T-helper 9 cell (primary cell): ENCODE data around the gene TEX13D.
"Not testable (repeated sequence)": the region's sequence is repeated elsewhere in the genome, so short reads cannot be mapped to it uniquely, and the experiment has no call there.

Experiments
- DNase-seq: peaks from one replicate; pipeline ENCODE4 v3.0.0-alpha.2; 2020
- total RNA-seq, 2 donors: gene quantifications; one replicate each; lab custom pipeline; 2026; lab: John Stamatoyannopoulos, UW

The TEX13D gene
- total RNA-seq, result 0 reads per million in 2 donors

DNA sequence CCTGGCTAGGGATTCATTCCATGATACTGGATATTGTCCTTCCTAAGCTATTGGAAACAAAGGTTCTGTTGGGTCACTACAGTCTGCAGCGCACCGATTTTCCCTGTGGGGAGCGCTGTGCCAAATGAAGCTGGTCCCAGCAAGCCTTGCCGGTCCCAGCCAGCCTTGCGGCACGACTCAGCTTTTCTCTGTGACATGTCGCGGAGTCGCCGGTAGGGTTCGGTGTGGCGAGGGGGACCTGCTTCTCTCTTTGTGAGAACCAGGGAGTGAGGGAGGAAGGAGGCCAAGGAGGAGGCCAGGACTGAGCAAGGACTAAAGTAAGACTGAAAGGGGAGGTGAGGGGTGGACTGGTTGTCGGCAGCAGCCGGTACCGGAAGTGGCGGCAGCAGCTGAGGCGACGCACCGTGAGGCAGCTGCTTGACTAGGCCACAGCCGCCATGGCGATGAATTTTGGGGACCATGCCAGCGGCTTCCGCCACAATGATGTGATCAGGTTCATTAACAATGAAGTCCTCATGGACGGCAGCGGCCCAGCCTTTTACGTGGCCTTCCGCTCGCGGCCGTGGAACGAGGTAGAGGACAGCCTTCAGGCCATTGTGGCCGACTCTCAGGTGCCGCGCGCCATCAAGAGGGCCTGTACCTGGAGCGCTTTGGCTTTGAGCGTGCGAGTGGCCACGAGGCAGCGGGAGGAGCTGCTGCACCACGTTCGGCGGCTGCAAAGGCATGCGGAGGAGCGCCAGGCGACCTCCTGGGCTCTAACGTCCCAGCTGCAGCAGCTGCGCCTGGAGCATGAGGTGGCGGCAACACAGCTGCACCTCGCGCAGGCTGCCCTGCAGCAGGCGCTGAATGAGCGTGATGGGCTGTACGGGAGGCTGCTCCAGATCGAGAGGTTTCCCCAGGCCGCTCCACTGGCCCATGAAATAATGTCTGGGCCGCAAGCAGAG is at the start of gene TEX13D:
TSS of gene TEX13D (plus strand) at position 180 of the 944 bp plus-strand sequence. CDS start at position 438, 258 bp downstream.
- no peak for DNase-seq

DNA sequence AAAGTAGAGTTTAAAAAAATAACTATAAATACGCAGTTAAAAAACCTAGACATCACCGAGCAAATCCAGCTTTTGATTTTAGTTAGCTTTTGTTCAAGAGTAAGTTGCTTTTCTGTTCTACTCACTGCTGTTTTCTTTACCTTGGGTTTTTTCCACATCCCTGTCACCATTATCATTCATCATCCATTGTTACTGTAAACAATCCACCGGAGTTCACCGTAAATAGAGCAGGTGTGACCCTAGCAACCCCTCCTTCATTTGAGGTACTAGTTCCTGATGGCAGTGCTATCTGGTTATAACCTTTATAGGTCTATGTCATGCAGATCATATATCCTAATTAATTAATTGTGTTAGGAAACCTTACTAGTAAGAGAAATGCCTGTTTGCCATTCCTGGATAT is 43.0 kb upstream of the TEX13D start:
- no peak for DNase-seq

DNA sequence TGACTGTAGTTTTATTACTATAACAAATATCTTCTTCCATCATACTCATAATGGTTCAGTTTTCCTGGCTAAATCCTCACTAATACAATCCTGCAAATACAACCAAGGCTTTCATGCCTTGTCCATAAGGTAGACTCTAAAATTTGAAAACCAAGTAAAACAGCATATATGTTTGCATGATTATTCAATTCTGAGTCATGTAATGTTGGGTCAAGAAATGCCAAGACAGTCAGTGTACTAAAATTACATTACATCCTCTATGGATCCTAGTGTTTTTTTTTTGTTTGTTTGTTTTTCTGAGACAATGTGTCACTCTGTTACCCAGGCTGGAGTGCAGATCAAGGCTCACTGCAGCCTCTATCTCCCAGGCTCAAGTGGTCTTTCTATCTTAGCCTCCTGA is 38.6 kb upstream of the TEX13D start:
- DNase-seq, result no peak

DNA sequence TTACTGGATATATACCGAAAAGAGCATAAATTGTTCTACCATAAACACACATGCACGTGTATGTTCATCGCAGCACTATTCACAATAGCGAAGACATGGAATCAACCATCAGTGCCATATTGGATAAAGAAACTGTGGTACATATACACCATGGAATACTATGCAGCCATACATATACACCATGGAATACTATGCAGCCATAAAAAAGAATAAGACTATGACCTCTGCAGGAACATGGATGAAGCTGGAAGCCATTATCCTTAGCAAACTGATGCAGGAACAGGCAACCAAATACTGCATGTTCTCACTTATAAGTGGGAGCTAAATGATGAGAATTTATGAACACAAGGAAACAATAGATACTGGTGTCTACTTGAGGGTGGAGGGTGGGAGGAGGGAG is 33.1 kb upstream of the TEX13D start:
- DNase-seq, result not testable (repeated sequence)

DNA sequence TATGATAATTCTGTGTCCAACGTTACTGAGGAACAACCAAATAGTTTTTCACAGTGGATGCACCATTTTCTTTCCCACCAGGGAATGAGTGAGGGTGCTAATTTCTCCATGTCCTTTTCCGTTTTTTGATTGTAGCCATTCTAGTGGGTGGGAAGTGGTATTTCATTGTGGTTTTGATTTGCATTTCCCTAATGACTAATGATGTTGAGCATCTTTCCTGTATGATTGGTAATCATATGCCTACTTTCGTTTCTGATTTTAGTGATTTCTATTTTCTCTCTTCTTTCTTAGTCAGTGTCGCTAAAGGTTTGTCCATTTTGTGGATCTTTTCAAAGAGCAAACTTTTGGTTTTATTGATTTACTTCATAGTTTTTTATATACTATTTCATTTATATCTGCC is 32.1 kb upstream of the TEX13D start:
- no peak for DNase-seq

DNA sequence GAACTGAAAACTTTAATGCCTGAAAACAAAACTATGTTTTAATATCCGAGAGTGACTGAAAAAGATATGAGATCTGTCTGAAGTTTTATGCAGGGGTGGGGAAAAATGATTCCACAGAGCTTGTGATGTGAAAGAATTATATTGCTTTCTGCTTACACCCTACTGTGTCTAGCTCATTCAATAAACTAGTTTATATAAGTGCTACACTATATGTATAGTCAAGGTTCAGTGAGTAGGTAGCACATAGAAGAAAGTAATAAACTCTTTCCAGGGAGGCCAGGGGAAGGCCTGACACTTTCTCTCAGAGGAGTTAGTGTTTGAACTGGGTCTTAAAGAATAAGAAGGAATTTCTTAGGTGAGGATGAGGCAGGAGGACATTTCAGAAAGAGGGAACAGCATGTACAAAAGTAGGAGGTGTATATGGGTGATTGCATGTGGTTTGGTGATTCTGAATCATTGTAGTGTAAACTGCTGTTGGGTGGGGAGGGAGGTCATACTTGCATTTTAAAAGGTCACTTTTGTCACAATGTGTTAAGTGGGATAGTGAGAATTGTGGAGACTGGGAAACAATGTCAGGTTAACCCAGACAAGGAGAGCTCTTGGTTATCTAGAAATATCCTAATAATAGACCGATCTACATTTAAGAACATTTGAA is 25.1 kb upstream of the TEX13D start:
- no peak for DNase-seq

DNA sequence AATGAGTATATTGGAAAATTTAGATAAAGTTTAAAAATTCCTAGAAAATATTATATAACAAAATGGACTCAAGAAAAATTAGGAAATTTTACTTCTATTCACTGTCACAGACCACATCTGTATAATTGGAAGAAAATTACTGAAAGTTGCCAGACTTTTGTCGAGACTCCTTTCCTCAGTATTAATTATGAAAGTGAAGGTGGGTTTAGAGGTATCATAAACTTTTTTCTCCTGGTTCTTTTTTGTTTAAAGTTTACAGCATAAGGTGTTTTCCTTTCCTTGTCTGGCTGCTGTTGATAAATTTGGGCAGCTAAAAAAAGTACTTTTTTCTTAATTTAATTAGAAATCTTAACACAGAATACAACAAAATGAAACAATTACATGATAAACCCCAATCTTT is 6.7 kb upstream of the TEX13D start:
- DNase-seq, result no peak

DNA sequence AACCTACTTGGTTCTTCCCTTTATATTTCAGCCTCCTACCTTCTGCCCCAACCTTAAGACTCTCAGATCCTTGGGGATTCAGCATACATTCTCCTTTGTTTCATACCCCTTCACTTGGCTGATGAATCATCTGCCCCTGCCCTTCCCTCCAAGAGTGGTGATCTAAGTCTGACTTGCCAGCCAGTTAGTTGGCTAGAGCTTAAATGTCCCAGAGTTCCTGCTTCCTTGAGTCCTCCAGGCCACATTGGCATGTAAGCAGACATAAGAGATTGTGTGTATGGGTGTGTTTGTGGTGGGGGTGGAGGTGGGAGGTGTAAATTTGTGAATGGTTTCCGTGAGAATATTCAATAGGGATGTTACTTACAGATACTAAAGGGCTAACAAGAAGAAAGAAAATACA is 3.7 kb upstream of the TEX13D start:
- no peak for DNase-seq

DNA sequence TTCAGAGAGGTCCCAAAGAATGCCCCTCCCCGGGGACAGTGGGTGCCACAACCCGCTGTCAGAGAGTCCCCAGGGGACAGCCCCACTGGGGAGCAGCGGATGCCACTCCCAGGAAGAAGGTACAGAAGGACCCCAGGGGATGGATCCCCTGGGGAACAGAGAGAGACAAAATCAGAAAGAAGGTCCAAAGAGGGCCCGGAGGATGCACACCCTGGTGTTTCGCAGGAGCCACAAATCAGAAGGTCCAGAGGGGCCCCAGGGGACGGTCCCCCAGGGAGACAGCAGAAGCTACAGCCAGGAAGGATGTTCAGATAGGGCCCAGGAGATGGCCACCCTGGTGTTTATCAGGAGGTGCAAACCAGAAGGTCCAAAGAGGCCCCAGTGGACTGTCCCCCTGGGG is 1.4 kb downstream of the TEX13D start:
- DNase-seq, result no peak

DNA sequence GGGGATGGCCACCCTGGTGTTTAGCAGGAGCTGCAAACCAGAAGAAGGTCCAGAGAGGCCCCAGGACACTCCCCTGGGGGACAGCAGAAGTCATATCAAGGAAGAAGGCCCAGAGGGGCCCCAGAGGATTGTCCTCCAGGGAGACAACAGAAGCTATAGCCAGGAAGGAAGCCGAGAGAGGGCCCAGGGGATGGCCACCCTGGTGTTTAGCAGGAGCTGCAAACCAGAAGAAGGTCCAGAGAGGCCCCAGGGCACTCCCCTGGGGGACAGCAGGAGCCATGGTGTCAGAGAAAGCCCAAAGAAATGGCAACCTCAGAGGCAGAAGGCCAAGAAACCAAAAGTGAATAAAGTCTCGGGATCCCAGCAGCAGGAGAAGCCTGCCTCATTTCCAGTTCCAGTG is 2.1 kb downstream of the TEX13D start:
- DNase-seq, result not testable (repeated sequence)

DNA sequence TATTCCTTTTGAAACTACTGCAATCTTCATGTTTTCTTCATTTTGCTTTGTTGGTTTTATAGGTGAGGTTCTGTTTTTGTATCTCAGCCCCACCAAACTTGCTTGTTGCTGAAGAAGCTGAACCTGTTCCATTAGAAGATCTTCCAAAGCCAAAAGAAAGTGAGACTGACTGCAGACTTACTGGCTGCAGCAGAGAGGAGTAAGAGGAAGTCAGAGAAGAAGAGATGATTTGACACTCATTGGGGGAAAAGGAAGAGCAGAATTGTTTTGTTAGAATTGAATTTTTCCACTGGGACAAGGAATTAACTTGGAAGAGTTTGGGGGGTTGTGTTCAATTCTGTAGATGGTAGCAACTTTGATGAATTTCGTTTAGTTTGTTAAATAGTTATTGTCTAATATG is 3.1 kb downstream of the TEX13D start:
- no peak for DNase-seq

DNA sequence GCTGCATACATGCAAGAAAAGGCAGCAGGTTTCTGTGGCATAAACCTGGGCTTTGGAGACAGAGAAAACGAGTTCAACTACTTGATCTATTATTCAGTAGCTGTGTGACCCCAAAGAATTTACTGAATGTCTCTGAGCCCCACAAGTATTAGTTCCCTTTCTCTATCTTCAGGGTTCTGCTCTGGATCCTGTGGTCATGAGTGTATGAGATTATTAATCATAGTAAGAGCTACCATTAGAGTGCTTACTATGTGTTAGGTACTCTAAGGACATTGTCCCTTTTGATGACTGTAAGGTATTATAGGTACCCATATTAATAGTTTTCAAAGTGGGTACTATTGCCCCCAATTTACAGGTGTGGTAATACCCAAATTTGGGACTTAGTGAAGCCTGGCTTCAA is 5.5 kb downstream of the TEX13D start:
- no peak for DNase-seq

DNA sequence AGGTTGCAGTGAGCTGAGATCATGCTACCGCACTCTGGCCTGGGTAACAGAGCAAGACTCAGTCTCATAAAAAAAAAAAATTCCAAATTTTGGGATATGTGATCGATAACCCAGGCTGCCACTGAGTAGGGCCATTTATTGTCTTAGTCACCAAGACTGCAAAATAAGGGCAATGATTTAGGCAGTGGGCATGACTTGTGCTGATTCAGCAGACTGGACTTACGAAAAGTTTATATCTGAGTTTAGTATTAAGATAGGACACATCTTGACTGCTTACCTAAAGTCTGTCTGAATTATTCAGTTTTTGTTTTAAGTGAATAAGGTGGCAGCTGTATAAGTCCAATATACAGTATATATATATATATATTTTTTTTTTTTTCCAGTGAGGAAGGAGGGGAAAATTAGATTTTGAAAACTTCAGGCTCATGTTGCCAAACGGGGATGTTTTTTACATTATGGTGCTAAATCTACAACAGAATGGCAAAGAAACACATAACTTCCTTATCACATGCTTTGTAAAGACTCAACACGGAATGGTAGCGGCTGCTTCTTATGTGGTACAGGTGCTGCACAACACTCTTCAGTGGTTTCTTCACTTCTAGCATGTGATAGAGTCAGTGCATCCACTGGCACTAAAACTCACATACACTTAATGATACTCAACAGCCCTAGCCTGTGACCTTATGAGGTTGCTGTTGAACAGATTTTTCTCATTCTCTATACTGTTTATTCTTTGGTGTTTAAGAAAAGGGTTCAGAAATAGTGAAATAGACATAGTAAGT is 6.5 kb downstream of the TEX13D start:
- no peak for DNase-seq

DNA sequence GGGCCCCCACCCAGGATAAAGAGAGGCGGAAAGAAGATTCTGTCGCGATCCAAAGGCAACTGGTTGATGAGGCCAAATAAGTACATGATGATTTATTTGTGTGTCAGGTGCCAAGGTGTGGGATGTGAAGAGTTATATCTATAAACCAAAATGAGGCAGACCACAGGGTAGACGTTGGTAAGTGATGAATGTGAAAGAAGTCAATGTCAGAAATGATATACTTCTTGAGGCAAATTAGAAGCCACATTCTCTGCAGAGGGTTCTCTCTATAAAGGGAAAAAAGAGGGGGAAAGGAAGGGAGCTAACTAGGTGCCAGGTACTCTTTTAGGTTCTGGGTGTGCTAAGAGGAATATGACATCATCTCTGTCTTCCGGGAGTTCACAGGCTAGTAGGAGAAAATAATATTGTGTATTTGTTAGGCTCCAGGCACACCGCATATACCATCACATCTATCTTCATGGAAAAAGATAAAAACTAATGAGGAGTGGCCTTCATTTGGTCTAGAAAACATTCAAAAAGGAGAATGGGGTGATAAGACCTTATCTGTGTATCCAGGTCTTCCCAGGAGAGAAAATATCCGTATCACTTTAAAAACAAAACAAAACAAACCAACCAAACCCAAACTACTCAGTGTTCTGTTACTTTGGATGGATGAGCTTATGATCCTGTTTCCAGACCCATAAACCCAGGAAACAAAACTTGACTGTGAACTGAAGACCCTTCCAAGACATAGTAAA is 9.1 kb downstream of the TEX13D start:
- no peak for DNase-seq

DNA sequence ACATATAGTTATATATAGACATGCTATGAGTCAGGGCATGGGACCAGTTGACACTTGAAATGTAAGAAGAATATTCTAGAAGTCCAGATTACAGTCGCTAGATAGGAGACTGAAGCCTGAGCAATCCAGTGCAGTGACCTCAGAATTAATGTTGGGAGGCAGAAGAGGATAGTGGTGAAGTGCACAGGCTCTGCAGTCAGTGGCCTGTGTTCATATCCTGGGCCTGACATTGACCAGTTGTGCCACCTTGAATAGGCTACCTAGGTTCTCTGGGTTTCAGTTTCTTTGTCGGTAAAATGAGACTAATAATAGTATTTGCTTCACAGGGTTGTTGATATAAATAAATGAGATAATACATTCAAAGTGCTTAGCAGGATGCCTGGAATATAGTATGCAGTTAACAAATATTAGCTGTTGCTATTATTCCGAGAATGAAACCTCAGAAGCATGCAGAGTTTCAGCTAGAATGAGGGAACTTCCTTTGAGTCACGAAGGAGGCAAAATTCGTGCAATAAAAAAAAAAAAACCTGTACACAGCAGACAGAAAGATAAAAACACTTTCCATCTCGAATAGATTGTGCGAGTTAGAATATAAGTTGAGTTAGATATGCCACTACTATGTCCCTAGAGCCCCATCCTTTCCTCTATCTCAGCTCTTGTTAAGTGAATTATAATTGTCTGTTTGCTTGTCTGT is 9.9 kb downstream of the TEX13D start:
- DNase-seq, result no peak

DNA sequence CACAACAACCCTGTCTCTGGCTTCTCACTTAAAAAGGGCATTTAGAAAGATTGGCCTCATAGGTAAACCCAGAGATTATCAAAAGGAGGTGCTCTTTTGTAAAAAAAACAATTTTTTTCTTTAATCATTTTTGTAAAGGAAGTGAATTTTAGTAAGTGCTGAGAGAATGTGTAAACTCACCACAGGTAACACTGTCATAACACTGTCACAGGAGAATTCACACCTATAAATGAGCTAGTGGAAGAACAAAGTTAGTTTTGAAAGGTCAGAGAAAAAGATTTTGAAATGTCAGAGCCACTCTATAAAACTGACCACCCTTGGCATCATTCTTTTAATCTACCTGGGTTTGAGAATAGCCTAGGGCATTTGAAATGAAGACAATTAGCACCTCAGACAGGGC is 10.6 kb downstream of the TEX13D start:
- no peak for DNase-seq

DNA sequence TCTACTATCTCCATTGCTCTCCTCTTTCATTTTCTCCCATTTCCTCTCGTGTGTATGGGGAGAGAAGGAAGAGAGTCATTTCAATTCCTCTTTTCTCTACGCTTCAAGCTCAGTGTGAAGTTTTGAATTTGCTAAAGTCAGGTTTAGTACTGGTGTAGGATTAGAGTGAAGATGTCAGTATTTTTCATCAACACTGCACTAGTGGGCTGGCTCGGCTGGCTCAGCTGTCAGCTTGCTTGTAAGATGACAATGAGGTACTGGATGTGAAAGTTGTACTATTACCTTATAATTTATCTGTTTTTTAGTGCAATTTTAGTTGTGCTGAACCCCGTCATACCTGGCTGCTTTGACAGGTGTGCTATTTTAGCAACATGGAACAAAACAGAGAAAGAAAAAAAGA is 11.8 kb downstream of the TEX13D start:
- no peak for DNase-seq

DNA sequence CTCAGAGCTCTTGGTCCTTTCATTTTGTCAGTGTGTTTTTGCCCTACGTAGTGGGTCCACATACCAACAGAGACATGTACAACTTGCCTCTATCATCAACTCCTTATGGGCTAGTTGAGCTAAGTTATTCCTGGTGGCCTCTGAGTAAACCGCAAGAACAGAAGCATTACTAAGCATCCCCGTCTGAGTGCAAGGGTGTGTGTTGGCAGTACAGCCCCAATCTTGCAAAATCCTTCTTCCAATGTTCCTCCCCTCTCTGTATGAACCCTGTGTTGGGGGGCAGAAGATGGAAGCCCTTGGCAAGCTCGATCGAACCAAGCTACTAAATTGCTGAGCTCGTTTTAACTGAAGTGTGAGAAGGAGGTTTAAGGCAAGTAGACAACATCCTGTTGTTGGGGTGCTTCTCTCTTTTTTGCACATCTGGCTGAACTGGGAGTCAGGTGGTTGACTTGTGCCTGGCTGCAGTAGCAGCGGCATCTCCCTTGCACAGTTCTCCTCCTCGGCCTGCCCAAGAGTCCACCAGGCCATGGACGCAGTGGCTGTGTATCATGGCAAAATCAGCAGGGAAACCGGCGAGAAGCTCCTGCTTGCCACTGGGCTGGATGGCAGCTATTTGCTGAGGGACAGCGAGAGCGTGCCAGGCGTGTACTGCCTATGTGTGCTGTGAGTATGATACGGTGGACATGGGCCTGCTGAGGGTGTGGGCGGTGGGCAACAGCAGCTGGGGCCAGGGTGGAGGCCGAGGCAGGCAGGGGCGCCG is 13.8 kb downstream of the TEX13D start, which contains the start of gene SH2D1A:
TSS of gene SH2D1A (plus strand) at position 447 of the 760 bp plus-strand sequence. CDS start at position 527, 80 bp downstream.
- DNase-seq, result no peak

DNA sequence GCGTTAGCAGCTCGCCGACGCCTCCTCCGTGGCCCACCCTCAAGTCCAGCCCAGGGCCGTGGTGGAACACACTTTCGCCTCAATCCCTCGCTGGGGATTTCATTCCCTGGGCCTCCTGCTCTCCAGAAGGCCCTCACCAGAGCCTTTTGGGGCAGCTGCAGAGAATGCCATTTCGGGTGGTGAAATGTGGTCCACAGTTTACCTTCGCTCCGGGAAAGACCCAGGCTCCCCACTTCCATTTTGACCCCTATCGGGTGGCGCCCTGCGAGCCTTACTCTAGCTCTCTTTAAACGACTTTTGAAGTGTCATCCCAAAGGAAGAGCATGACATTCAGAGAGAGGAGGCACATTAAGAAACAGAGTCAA is 14.4 kb downstream of the TEX13D start:
- DNase-seq, result no peak

DNA sequence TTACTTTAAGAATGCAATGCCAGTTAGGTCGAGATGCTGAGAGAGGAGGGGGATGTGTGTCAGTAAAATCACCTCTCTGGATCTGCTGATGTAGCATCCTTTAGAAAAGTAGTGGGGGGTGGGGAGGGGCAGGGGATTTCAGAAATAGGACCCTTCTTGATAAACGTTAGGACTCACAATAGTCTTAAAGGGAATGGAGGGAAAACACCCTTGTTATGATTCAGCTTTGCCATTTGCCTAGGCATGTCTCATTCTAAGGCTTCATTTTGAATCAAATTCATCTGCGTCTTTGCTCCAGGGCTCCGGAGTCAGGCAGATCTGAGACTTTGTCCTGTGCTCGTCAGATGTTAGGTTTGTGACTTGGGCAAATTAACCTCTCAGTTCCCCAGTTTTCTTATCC is 14.8 kb downstream of the TEX13D start:
- DNase-seq, result no peak

DNA sequence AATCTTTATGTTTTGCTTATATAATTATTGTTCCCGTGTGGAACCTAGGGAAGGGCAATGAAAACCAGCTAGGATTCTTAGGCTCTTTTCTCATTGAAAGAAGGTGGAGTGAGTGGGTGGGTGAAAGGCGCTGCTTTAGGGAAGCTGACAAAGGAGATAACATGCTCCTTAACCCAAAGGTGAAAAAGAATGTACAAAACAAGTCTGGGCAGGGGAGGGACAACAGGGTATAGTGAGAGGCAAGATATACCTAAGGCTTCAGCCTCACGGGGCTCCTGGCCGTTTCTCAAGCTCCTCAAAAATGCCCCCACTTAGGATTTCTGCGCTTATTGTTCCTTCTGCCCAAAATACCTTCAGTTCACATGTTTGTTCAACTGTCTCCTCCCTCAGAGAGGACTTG is 15.7 kb downstream of the TEX13D start:
- no peak for DNase-seq
